DMS53 treated with DMSO at 0.1 percent for 48 hours (cell line): ENCODE data around the gene HOXA5.

Experiments used
- DNase-seq: peaks from one replicate; lab custom pipeline; 2025; ENCODE audit not compliant: unreplicated experiment; lab: John Stamatoyannopoulos, UW

The HOXA5 gene

GRCh38 chr7:27171637-27172314, 28.3 kb upstream of the HOXA5 start:
- DNase-seq, result peak; percentile 63

GRCh38 chr7:27171325-27171636, 27.8 kb upstream of the HOXA5 start:
- no peak for DNase-seq

- no peak for DNase-seq
These were observed 27.2 kb upstream of the HOXA5 start for GRCh38 chr7:27170426-27171324.

- DNase-seq, result no peak
These were observed 26.4 kb upstream of the HOXA5 start for GRCh38 chr7:27169658-27170425.

- DNase-seq, result no peak
These were observed 24.9 kb upstream of the HOXA5 start for GRCh38 chr7:27168265-27168947.

GRCh38 chr7:27167916-27168264, 24.4 kb upstream of the HOXA5 start:
- DNase-seq, result no peak

GRCh38 chr7:27166531-27167505, 23.3 kb upstream of the HOXA5 start:
- DNase-seq, result no peak

- no peak for DNase-seq
These were observed 22.6 kb upstream of the HOXA5 start for GRCh38 chr7:27165996-27166530.

- no peak for DNase-seq
These were observed 21.9 kb upstream of the HOXA5 start, which contains the start of gene HOXA9 for GRCh38 chr7:27165089-27165995. Gene HOXA9, minus strand, starts transcription at chr7:27165537. Its CDS starts 80 bp downstream, at chr7:27165457.

GRCh38 chr7:27164367-27165088, 21.0 kb upstream of the HOXA5 start:
- DNase-seq, result no peak

- no peak for DNase-seq
These were observed 20.5 kb upstream of the HOXA5 start for GRCh38 chr7:27164045-27164366.

- no peak for DNase-seq
These were observed 20.0 kb upstream of the HOXA5 start for GRCh38 chr7:27163288-27164044.

- DNase-seq, result no peak
These were observed 19.2 kb upstream of the HOXA5 start for GRCh38 chr7:27162561-27163287.

GRCh38 chr7:27161721-27162560, 18.5 kb upstream of the HOXA5 start:
- DNase-seq, result no peak

GRCh38 chr7:27161214-27161720, 17.8 kb upstream of the HOXA5 start:
- DNase-seq, result no peak
